Activated gamma-delta T cell (primary cell): ENCODE results near the gene DNM1.

Source experiments
- DNase-seq: peaks from one replicate; lab custom pipeline; 2025; lab: John Stamatoyannopoulos, UW

DNM1 gene

GRCh38 chr9:128250839-128251731 lies 47.9 kb downstream of the DNM1 start:
- no peak for DNase-seq

GRCh38 chr9:128251732-128252100 lies 48.5 kb downstream of the DNM1 start:
- no peak for DNase-seq

- DNase-seq: no peak
Observed at GRCh38 chr9:128252317-128253139, 49.3 kb downstream of the DNM1 start.

- DNase-seq: no peak
Observed at GRCh38 chr9:128253140-128253990, 50.2 kb downstream of the DNM1 start.

GRCh38 chr9:128253991-128254346 lies 50.8 kb downstream of the DNM1 start:
- DNase-seq: no peak

GRCh38 chr9:128254362-128254761 lies 51.2 kb downstream of the DNM1 start:
- DNase-seq: no peak

- no peak for DNase-seq
Observed at GRCh38 chr9:128254855-128255759, 51.9 kb downstream of the DNM1 start.

GRCh38 chr9:128257086-128257825 lies 54.1 kb downstream of the DNM1 start:
- DNase-seq: no peak

- DNase-seq: no peak
Observed at GRCh38 chr9:128257907-128258306, 54.7 kb downstream of the DNM1 start.

- DNase-seq: no peak
Observed at GRCh38 chr9:128258326-128258725, 55.1 kb downstream of the DNM1 start.

GRCh38 chr9:128259156-128259555 lies 56.0 kb downstream of the DNM1 start:
- no peak for DNase-seq

- no peak for DNase-seq
Observed at GRCh38 chr9:128260340-128260739, 57.2 kb downstream of the DNM1 start.

GRCh38 chr9:128262687-128263086 lies 59.5 kb downstream of the DNM1 start:
- no peak for DNase-seq

- no peak for DNase-seq
Observed at GRCh38 chr9:128265348-128265847, 62.2 kb downstream of the DNM1 start.

- no peak for DNase-seq
Observed at GRCh38 chr9:128266868-128267590, 63.9 kb downstream of the DNM1 start.

- no peak for DNase-seq
Observed at GRCh38 chr9:128271112-128271511, 67.9 kb downstream of the DNM1 start.

GRCh38 chr9:128271512-128271911 lies 68.3 kb downstream of the DNM1 start:
- no peak for DNase-seq

GRCh38 chr9:128274245-128274644 lies 71.1 kb downstream of the DNM1 start:
- no peak for DNase-seq

GRCh38 chr9:128275198-128276007 lies 72.2 kb downstream of the DNM1 start, which contains the start of gene GOLGA2:
Gene GOLGA2, minus strand, starts transcription at chr9:128276007. Its CDS starts 31 bp downstream, at chr9:128275976.
- DNase-seq: peak; percentile 75
